HEK293 (cell line): ENCODE measurements around the gene AQP9.

Experiments used
- CTCF ChIA-PET: fragments of 350-600 bp; formaldehyde crosslinking; extraction: SDS; loops from one replicate; lab custom pipeline; 2021; ENCODE audit warnings: antibody characterized with exemption; lab: Yijun Ruan, JAX
- POLR2A ChIA-PET: fragments of 300-600 bp; formaldehyde crosslinking; extraction: SDS; loops from one replicate; lab custom pipeline; 2020; ENCODE audit warnings: antibody characterized with exemption, inconsistent platforms; lab: Yijun Ruan, JAX
- H3K27ac ChIP-seq: fragments of 200-500 bp; sonication (Bioruptor generic); 2 replicates; pipeline ENCODE4 v1.5.1; 2014; ENCODE audit warnings: low read depth, low read length, control low read depth, inconsistent platforms; ENCODE audit errors: extremely low read depth
- H3K36me3 ChIP-seq, 2 experiments: fragments of 200-500 bp in 1 of 2; sonication (Bioruptor generic) in 1 of 2; 1 replicate in 1 of 2; 2 replicates in 1 of 2; pipeline ENCODE4 v1.5.1; 2014 to 2017; ENCODE audit warnings: inconsistent platforms in 2 of 2, low read length in 2 of 2; ENCODE audit not compliant: control insufficient read depth in 2 of 2, insufficient read depth in 1 of 2
- H3K4me1 ChIP-seq: fragments of 200-500 bp; sonication (Bioruptor generic); 2 replicates; pipeline ENCODE4 v1.5.1; 2014; ENCODE audit warnings: mild to moderate bottlenecking, low read length, inconsistent platforms; ENCODE audit not compliant: control insufficient read depth, insufficient read depth
- H3K4me3 ChIP-seq: 2 replicates; pipeline ENCODE4 v1.5.1; 2011; ENCODE audit warnings: low read depth, mild to moderate bottlenecking, control low read depth, low read length, moderate library complexity
- H3K9me3 ChIP-seq: fragments of 200-500 bp; sonication (Bioruptor generic); 2 replicates; pipeline ENCODE4 v1.5.1; 2014; ENCODE audit warnings: low read depth, low read length, inconsistent platforms; ENCODE audit not compliant: control insufficient read depth, insufficient read depth
- ATF2 ChIP-seq: fragments of 450-650 bp; formaldehyde crosslinking; IDR thresholded peaks from 2 replicates; pipeline ENCODE4 v1.5.1; 2016; ENCODE audit warnings: missing biosample characterization, missing genetic modification characterization, low read depth
- KLF10 ChIP-seq: fragments of 450-650 bp; IDR thresholded peaks from 2 replicates; pipeline ENCODE4 v1.5.1; 2018; ENCODE audit warnings: missing biosample characterization, mild to moderate bottlenecking, missing genetic modification characterization
- OSR2 ChIP-seq: fragments of 450-650 bp; formaldehyde crosslinking; IDR thresholded peaks from 2 replicates; pipeline ENCODE4 v1.5.1; 2016; ENCODE audit warnings: missing biosample characterization, missing genetic modification characterization
- PBX3 ChIP-seq: sonication (generic); formaldehyde crosslinking; IDR thresholded peaks from 2 replicates; pipeline ENCODE4 v1.8.1; 2022; ENCODE audit warnings: mild to moderate bottlenecking, moderate library complexity, missing genetic modification reagents
- TCF7L2 ChIP-seq: IDR thresholded peaks from 2 replicates; pipeline ENCODE4 v1.6.1; 2011; ENCODE audit warnings: low read depth, mild to moderate bottlenecking, inconsistent platforms, low read length, moderate library complexity, borderline replicate concordance
- YY2 ChIP-seq: fragments of 450-650 bp; formaldehyde crosslinking; IDR thresholded peaks from 2 replicates; pipeline ENCODE4 v1.5.1; 2016; ENCODE audit warnings: missing biosample characterization, missing genetic modification characterization
- ZBTB44 ChIP-seq: fragments of 450-650 bp; IDR thresholded peaks from 2 replicates; pipeline ENCODE4 v1.5.1; 2018; ENCODE audit warnings: missing biosample characterization, mild to moderate bottlenecking, missing genetic modification characterization
- ZNF155 ChIP-seq: fragments of 450-650 bp; formaldehyde crosslinking; IDR thresholded peaks from 2 replicates; pipeline ENCODE4 v1.5.1; 2016; ENCODE audit warnings: missing biosample characterization, missing genetic modification characterization
- ZNF223 ChIP-seq: fragments of 450-650 bp; formaldehyde crosslinking; IDR thresholded peaks from 2 replicates; pipeline ENCODE4 v1.5.1; 2016; ENCODE audit warnings: missing biosample characterization, missing genetic modification characterization
- ZNF26 ChIP-seq: fragments of 450-650 bp; formaldehyde crosslinking; IDR thresholded peaks from 2 replicates; pipeline ENCODE4 v1.5.1; 2016; ENCODE audit warnings: missing biosample characterization, missing genetic modification characterization
- ZNF404 ChIP-seq: fragments of 450-650 bp; formaldehyde crosslinking; IDR thresholded peaks from 2 replicates; pipeline ENCODE4 v1.5.1; 2017; ENCODE audit warnings: missing biosample characterization, missing genetic modification characterization
- ZNF416 ChIP-seq: fragments of 450-650 bp; formaldehyde crosslinking; IDR thresholded peaks from 2 replicates; pipeline ENCODE4 v1.5.1; 2016; ENCODE audit warnings: missing biosample characterization, missing genetic modification characterization
- ZNF433 ChIP-seq: fragments of 450-650 bp; formaldehyde crosslinking; IDR thresholded peaks from 2 replicates; pipeline ENCODE4 v1.5.1; 2016; ENCODE audit warnings: missing biosample characterization, missing genetic modification characterization, low read depth
- ZNF521 ChIP-seq: fragments of 450-650 bp; formaldehyde crosslinking; IDR thresholded peaks from 2 replicates; pipeline ENCODE4 v1.5.1; 2017; ENCODE audit warnings: missing biosample characterization, mild to moderate bottlenecking, missing genetic modification characterization
- ZNF571 ChIP-seq: fragments of 450-650 bp; formaldehyde crosslinking; IDR thresholded peaks from 2 replicates; pipeline ENCODE4 v1.5.0; 2017; ENCODE audit warnings: missing biosample characterization, missing genetic modification characterization
- ZNF624 ChIP-seq: fragments of 450-650 bp; formaldehyde crosslinking; IDR thresholded peaks from 2 replicates; pipeline ENCODE4 v1.5.1; 2017; ENCODE audit warnings: missing biosample characterization, missing genetic modification characterization
- ZNF626 ChIP-seq: fragments of 450-650 bp; sonication (Bioruptor Pico); formaldehyde crosslinking; IDR thresholded peaks from 2 replicates; pipeline ENCODE4 v1.5.1; 2018; ENCODE audit warnings: missing biosample characterization, missing genetic modification characterization, inconsistent platforms
- ZNF645 ChIP-seq: fragments of 450-650 bp; formaldehyde crosslinking; IDR thresholded peaks from 2 replicates; pipeline ENCODE4; 2016; ENCODE audit warnings: missing biosample characterization, missing genetic modification characterization
- ZNF654 ChIP-seq: fragments of 450-650 bp; formaldehyde crosslinking; IDR thresholded peaks from 2 replicates; pipeline ENCODE4 v1.5.1; 2016; ENCODE audit warnings: low read depth, missing biosample characterization, missing genetic modification characterization
- ZNF707 ChIP-seq: fragments of 450-650 bp; formaldehyde crosslinking; IDR thresholded peaks from 2 replicates; pipeline ENCODE4 v1.5.1; 2016; ENCODE audit warnings: missing biosample characterization, missing genetic modification characterization

The AQP9 gene

GRCh38 chr15:58212909-58213526 is 74.8 kb downstream of the AQP9 start:
- Histone ChIP-seq H3K4me1 (no peaks in the 10 kb centered on the region), H3K9me3 (no peaks in the 10 kb centered on the region), H3K27ac (no peak overlapping the region)
- CTCF ChIA-PET = interaction anchor here (1.0 to 1.3 kb wide), 2 partner anchors 9 to 183 kb away, joined by 3 to 4 read pairs; no protein-coding TSS in a partner anchor
- POLR2A ChIA-PET = no interaction called here
- no peak for TF ChIP-seq ZNF626 (tag by site-specific recombination)
- peak; percentile 30; the same call in 1 of the 2 replicates for TF ChIP-seq ZNF654
- TF ChIP-seq, all 188 proteins: peak for 1
- Histone ChIP-seq H3K36me3 (no peaks in the 10 kb centered on the region), H3K4me3 (no peak overlapping the region)

GRCh38 chr15:58213587-58214338 is 75.6 kb downstream of the AQP9 start:
- no peaks in the 10 kb centered on the region for H3K4me1 ChIP-seq
- ChIA-PET CTCF (interaction anchor here (1.3 kb wide), 1 partner anchor 8 kb away, joined by 4 read pairs; no protein-coding TSS in a partner anchor), POLR2A (no interaction called here)
- H3K9me3 ChIP-seq = no peaks in the 10 kb centered on the region
- TF ChIP-seq ZNF624 (tag by site-specific recombination) = no peak
- TF ChIP-seq ZNF521 = no peak
- TF ChIP-seq ZNF433 (tag by site-specific recombination) = no peak
- no peak for TF ChIP-seq OSR2 (tag by site-specific recombination)
- TF ChIP-seq ZNF223 = no peak
- TF ChIP-seq ZNF645 (tag by site-specific recombination) = no peak
- no peak for TF ChIP-seq ZNF404
- no peak for TF ChIP-seq YY2 (tag by site-specific recombination)
- TF ChIP-seq PBX3 = no peak
- no peak for TF ChIP-seq ZNF571
- no peak for TF ChIP-seq TCF7L2
- TF ChIP-seq ZNF416 (tag by site-specific recombination) = no peak
- no peak for TF ChIP-seq ZNF26
- TF ChIP-seq ZBTB44 (tag by site-specific recombination) = no peak
- no peak for TF ChIP-seq ZNF155 (tag by site-specific recombination)
- TF ChIP-seq ZNF707 = no peak
- TF ChIP-seq ATF2 (tag by site-specific recombination) = no peak
- TF ChIP-seq KLF10 (tag by site-specific recombination) = no peak
- TF ChIP-seq, all 188 proteins: peak for 0
- H3K4me3 ChIP-seq = no peak overlapping the region
- H3K36me3 ChIP-seq = no peaks in the 10 kb centered on the region
- H3K27ac ChIP-seq = no peak overlapping the region
